Measurements from ENCODE around the gene CBX7.

DNA sequence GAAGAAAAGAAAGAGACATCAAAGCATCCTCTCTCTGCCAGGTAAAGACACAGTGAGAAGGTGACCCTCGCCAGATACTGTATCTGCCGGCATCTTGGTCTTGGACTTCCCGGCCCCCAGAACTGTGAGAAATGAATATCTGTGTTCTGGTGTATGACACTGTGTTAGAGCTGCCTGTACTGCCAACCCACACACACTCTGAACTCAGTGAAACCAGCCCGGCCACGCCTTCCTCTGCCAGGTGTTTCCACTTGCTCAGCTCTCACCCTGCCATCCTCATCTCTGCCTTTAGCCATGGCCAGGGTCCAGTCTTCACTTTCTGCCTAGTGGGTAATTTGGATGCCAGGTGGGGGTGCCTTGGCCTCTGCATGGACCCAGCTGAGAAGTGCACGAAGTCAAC, 24.0 kb downstream of the CBX7 start:
- TF ChIP-seq, protein P1, sequence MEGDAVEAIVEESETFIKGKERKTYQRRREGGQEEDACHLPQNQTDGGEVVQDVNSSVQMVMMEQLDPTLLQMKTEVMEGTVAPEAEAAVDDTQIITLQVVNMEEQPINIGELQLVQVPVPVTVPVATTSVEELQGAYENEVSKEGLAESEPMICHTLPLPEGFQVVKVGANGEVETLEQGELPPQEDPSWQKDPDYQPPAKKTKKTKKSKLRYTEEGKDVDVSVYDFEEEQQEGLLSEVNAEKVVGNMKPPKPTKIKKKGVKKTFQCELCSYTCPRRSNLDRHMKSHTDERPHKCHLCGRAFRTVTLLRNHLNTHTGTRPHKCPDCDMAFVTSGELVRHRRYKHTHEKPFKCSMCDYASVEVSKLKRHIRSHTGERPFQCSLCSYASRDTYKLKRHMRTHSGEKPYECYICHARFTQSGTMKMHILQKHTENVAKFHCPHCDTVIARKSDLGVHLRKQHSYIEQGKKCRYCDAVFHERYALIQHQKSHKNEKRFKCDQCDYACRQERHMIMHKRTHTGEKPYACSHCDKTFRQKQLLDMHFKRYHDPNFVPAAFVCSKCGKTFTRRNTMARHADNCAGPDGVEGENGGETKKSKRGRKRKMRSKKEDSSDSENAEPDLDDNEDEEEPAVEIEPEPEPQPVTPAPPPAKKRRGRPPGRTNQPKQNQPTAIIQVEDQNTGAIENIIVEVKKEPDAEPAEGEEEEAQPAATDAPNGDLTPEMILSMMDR (conservative IDR thresholded peaks at IDR 0.05; ENCODE audit: low read length): no peak
- TF ChIP-seq EZH2phosphoT487 (IDR thresholded peaks at IDR 0.05; ENCODE audit: borderline replicate concordance, low read depth, low read length): no peak

All from OCI-LY7 (cell line).